ENCODE results near the gene TXLNB. TPM values are rescaled to one million over a fixed set of nuclear protein-coding genes. Genes with fewer than 3 reads are reported as not detected.

Gene TXLNB
- polyA plus RNA-seq, 1 donor from 2014 or later = 1.9 TPM

GRCh38 chr6:139271056-139271455 lies 20.7 kb downstream of the TXLNB start:
- Mint-ChIP-seq H3K4me3 (peak overlapping the region; percentile 72 to 92 (median 82)), H3K9me3 (no peaks in the 10 kb centered on the region), H3K27me3 (no peaks in the 10 kb centered on the region), H3K36me3 (no peaks in the 10 kb centered on the region), H3K27ac (peak overlapping the region; percentile 52 to 97 (median 95)), H3K4me1 (peaks cover 38 to 51% (median 45%) of the 10 kb centered on the region in 3 donors)

GRCh38 chr6:139270249-139270648 lies 21.5 kb downstream of the TXLNB start:
- Mint-ChIP-seq H3K27ac (peak overlapping the region; percentile 52 to 97 (median 95)), H3K9me3 (no peaks in the 10 kb centered on the region), H3K27me3 (no peaks in the 10 kb centered on the region), H3K36me3 (peaks cover 4% of the 10 kb centered on the region), H3K4me3 (peak overlapping the region; percentile 72 to 92 (median 82)), H3K4me1 (peaks cover 43 to 46% (median 44%) of the 10 kb centered on the region in 3 donors)

GRCh38 chr6:139265512-139266190 lies 26.1 kb downstream of the TXLNB start:
- H3K27ac Mint-ChIP-seq = peak overlapping the region in 2 of 3 donors; percentile 8 to 69
- peak overlapping the region in 3 of 4 donors; percentile 16 to 55 (median 43) for H3K4me3 Mint-ChIP-seq
- no peaks in the 10 kb centered on the region for H3K27me3 Mint-ChIP-seq
- H3K4me1 Mint-ChIP-seq = peaks cover 38 to 48% (median 46%) of the 10 kb centered on the region in 3 donors
- no peaks in the 10 kb centered on the region for H3K9me3 Mint-ChIP-seq
- H3K36me3 Mint-ChIP-seq = peaks cover 5% of the 10 kb centered on the region

- Mint-ChIP-seq H3K27ac (peak overlapping the region in 2 of 3 donors; percentile 64 to 73), H3K4me3 (peak overlapping the region; percentile 31 to 87 (median 51)), H3K27me3 (no peaks in the 10 kb centered on the region), H3K36me3 (peaks cover 15% of the 10 kb centered on the region), H3K9me3 (no peaks in the 10 kb centered on the region), H3K4me1 (peaks cover 19 to 34% (median 27%) of the 10 kb centered on the region in 3 donors)
Measured at GRCh38 chr6:139262519-139263300, 29.1 kb downstream of the TXLNB start.

GRCh38 chr6:139257821-139258398 lies 33.9 kb downstream of the TXLNB start:
- no peaks in the 10 kb centered on the region for H3K27me3 Mint-ChIP-seq
- H3K4me3 Mint-ChIP-seq = no peak overlapping the region
- no peaks in the 10 kb centered on the region for H3K9me3 Mint-ChIP-seq
- peaks cover 22% of the 10 kb centered on the region for H3K36me3 Mint-ChIP-seq
- H3K27ac Mint-ChIP-seq = no peak overlapping the region
- peaks cover 7 to 9% (median 9%) of the 10 kb centered on the region in 3 donors for H3K4me1 Mint-ChIP-seq

- H3K36me3 Mint-ChIP-seq = peaks cover 23% of the 10 kb centered on the region
- H3K4me3 Mint-ChIP-seq = no peak overlapping the region
- H3K27ac Mint-ChIP-seq = no peak overlapping the region
- no peaks in the 10 kb centered on the region for H3K27me3 Mint-ChIP-seq
- peaks cover under 1 to 3% (median 3%) of the 10 kb centered on the region in 3 donors for H3K4me1 Mint-ChIP-seq
- no peaks in the 10 kb centered on the region for H3K9me3 Mint-ChIP-seq
Measured at GRCh38 chr6:139257291-139257690, 34.5 kb downstream of the TXLNB start.

GRCh38 chr6:139256087-139256486 lies 35.7 kb downstream of the TXLNB start:
- H3K4me1 Mint-ChIP-seq = peaks cover 1 to 5% (median 4%) of the 10 kb centered on the region in 3 donors

GRCh38 chr6:139254196-139254595 lies 37.6 kb downstream of the TXLNB start:
- Mint-ChIP-seq H3K4me3 (no peak overlapping the region), H3K4me1 (peaks cover 6 to 15% (median 11%) of the 10 kb centered on the region in 3 donors), H3K36me3 (peaks cover 14% of the 10 kb centered on the region), H3K27ac (no peak overlapping the region), H3K27me3 (no peaks in the 10 kb centered on the region), H3K9me3 (no peaks in the 10 kb centered on the region)

More at GRCh38 chr6:139256087-139256486, 35.7 kb downstream of the TXLNB start:
- Mint-ChIP-seq H3K36me3 (peaks cover 24% of the 10 kb centered on the region), H3K4me3 (no peak overlapping the region), H3K27ac (no peak overlapping the region), H3K9me3 (no peaks in the 10 kb centered on the region), H3K27me3 (no peaks in the 10 kb centered on the region)

GRCh38 chr6:139253656-139254055 lies 38.1 kb downstream of the TXLNB start:
- Mint-ChIP-seq H3K36me3 (peaks cover 14% of the 10 kb centered on the region), H3K27me3 (no peaks in the 10 kb centered on the region), H3K27ac (no peak overlapping the region), H3K4me3 (no peak overlapping the region), H3K4me1 (peaks cover 6 to 19% (median 11%) of the 10 kb centered on the region in 3 donors), H3K9me3 (no peaks in the 10 kb centered on the region)

GRCh38 chr6:139251691-139252390 lies 40.0 kb downstream of the TXLNB start:
- peak overlapping the region in 1 of 4 donors; percentile 34 for H3K4me3 Mint-ChIP-seq
- peaks cover 6 to 19% (median 14%) of the 10 kb centered on the region in 3 donors for H3K4me1 Mint-ChIP-seq
- H3K9me3 Mint-ChIP-seq = no peaks in the 10 kb centered on the region
- H3K27me3 Mint-ChIP-seq = no peaks in the 10 kb centered on the region
- H3K36me3 Mint-ChIP-seq = peaks cover 14% of the 10 kb centered on the region
- peak overlapping the region in 1 of 3 donors; percentile 85 for H3K27ac Mint-ChIP-seq

- peaks cover 6 to 19% (median 14%) of the 10 kb centered on the region in 3 donors for H3K4me1 Mint-ChIP-seq
- H3K36me3 Mint-ChIP-seq = peaks cover 12% of the 10 kb centered on the region
- H3K27me3 Mint-ChIP-seq = no peaks in the 10 kb centered on the region
- H3K27ac Mint-ChIP-seq = peak overlapping the region in 1 of 3 donors; percentile 85
- H3K9me3 Mint-ChIP-seq = no peaks in the 10 kb centered on the region
- H3K4me3 Mint-ChIP-seq = peak overlapping the region in 1 of 4 donors; percentile 34
Measured at GRCh38 chr6:139251045-139251690, 40.6 kb downstream of the TXLNB start.

- H3K36me3 Mint-ChIP-seq = peaks cover 12% of the 10 kb centered on the region
- H3K27me3 Mint-ChIP-seq = no peaks in the 10 kb centered on the region
- peak overlapping the region in 1 of 4 donors; percentile 41 for H3K4me3 Mint-ChIP-seq
- no peaks in the 10 kb centered on the region for H3K9me3 Mint-ChIP-seq
- H3K4me1 Mint-ChIP-seq = peaks cover 6 to 19% (median 14%) of the 10 kb centered on the region in 3 donors
- H3K27ac Mint-ChIP-seq = no peak overlapping the region
Measured at GRCh38 chr6:139250296-139251044, 41.3 kb downstream of the TXLNB start.

GRCh38 chr6:139249395-139249794 lies 42.4 kb downstream of the TXLNB start:
- no peaks in the 10 kb centered on the region for H3K27me3 Mint-ChIP-seq
- peaks cover 6 to 24% (median 14%) of the 10 kb centered on the region in 3 donors for H3K4me1 Mint-ChIP-seq
- H3K27ac Mint-ChIP-seq = no peak overlapping the region
- no peak overlapping the region for H3K4me3 Mint-ChIP-seq
- no peaks in the 10 kb centered on the region for H3K9me3 Mint-ChIP-seq
- peaks cover 15% of the 10 kb centered on the region for H3K36me3 Mint-ChIP-seq
